Activated naive CD4-positive, alpha-beta T cell treated with anti-CD3 and anti-CD28 coated beads, Interleukin-2, amount 50 U/mL, for 24 hours (primary cell): Measurements from ENCODE around the gene NOC4L.
"Not testable (repeated sequence)": the region's sequence is repeated elsewhere in the genome, so short reads cannot be mapped to it uniquely, and the experiment has no call there.

ENCODE experiments used
- H3K27ac Mint-ChIP-seq: one replicate; pipeline ENCODE4 v1.8.0; 2021; ENCODE audit warnings: mild to moderate bottlenecking, mixed read lengths
- H3K27me3 Mint-ChIP-seq: one replicate; pipeline ENCODE4 v1.8.0; 2021; ENCODE audit warnings: mixed read lengths
- H3K36me3 Mint-ChIP-seq: one replicate; pipeline ENCODE4 v1.8.0; 2021; ENCODE audit warnings: mixed read lengths
- H3K4me1 Mint-ChIP-seq: one replicate; pipeline ENCODE4 v1.8.0; 2021; ENCODE audit warnings: mixed read lengths
- H3K4me3 Mint-ChIP-seq: one replicate; pipeline ENCODE4 v1.8.0; 2021; ENCODE audit warnings: mild to moderate bottlenecking, mixed read lengths
- H3K9me3 Mint-ChIP-seq: one replicate; pipeline ENCODE4 v1.8.0; 2021; ENCODE audit warnings: mixed read lengths

NOC4L gene

GRCh38 chr12:132133952-132134652 is 10.2 kb upstream of the NOC4L start:
- no peaks in the 10 kb centered on the region for H3K27me3 Mint-ChIP-seq
- H3K4me1 Mint-ChIP-seq = no peaks in the 10 kb centered on the region
- no peak overlapping the region for H3K27ac Mint-ChIP-seq

GRCh38 chr12:132134653-132135183 is 9.5 kb upstream of the NOC4L start:
- not testable (repeated sequence) for H3K27me3 Mint-ChIP-seq

More at GRCh38 chr12:132133952-132134652, 10.2 kb upstream of the NOC4L start:
- peaks cover 6% of the 10 kb centered on the region for H3K36me3 Mint-ChIP-seq
- no peak overlapping the region for H3K4me3 Mint-ChIP-seq
- H3K9me3 Mint-ChIP-seq = no peaks in the 10 kb centered on the region

GRCh38 chr12:132136226-132136625 is 8.0 kb upstream of the NOC4L start:
- H3K27me3 Mint-ChIP-seq, H3K4me1 Mint-ChIP-seq, H3K9me3 Mint-ChIP-seq, H3K4me3 Mint-ChIP-seq, H3K36me3 Mint-ChIP-seq: not testable (repeated sequence)
- peak overlapping the region; percentile 51 for H3K27ac Mint-ChIP-seq

More at GRCh38 chr12:132134653-132135183, 9.5 kb upstream of the NOC4L start:
- not testable (repeated sequence) for H3K27ac Mint-ChIP-seq, H3K4me3 Mint-ChIP-seq, H3K4me1 Mint-ChIP-seq, H3K9me3 Mint-ChIP-seq, H3K36me3 Mint-ChIP-seq

GRCh38 chr12:132137483-132138125 is 6.7 kb upstream of the NOC4L start:
- H3K27me3 Mint-ChIP-seq = no peaks in the 10 kb centered on the region
- no peak overlapping the region for H3K27ac Mint-ChIP-seq
- no peak overlapping the region for H3K4me3 Mint-ChIP-seq
- H3K36me3 Mint-ChIP-seq = peaks cover 3% of the 10 kb centered on the region
- H3K9me3 Mint-ChIP-seq = no peaks in the 10 kb centered on the region
- H3K4me1 Mint-ChIP-seq = peaks cover 6% of the 10 kb centered on the region

- Mint-ChIP-seq H3K27me3 (no peaks in the 10 kb centered on the region), H3K4me1 (peaks cover 11% of the 10 kb centered on the region), H3K4me3 (no peak overlapping the region), H3K27ac (no peak overlapping the region), H3K9me3 (no peaks in the 10 kb centered on the region), H3K36me3 (peaks cover 5% of the 10 kb centered on the region)
These were observed 5.1 kb upstream of the NOC4L start for GRCh38 chr12:132138941-132139871.

DNA sequence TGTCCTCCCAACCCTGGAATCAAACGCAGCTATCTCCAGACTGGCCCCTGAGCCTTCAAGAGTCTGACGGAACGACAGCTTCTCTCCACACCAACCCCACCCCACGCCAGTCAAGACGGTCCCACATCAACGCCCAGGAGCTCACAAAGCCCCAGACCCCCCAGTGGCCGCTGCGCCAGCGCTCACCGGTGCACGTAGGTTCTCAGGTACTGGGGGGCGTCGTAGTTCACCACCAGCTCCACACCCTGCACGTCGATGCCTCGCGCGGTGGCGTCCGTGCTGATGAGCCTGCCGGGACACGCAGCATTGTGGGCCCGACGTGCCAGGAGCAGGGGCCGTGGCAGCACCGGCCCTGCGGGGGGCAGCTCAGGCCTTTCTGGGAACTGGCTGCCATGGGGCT is 4.3 kb upstream of the NOC4L start:
- Mint-ChIP-seq H3K27ac (no peak overlapping the region), H3K4me1 (peaks cover 13% of the 10 kb centered on the region), H3K27me3 (no peaks in the 10 kb centered on the region), H3K9me3 (no peaks in the 10 kb centered on the region), H3K36me3 (peaks cover 5% of the 10 kb centered on the region), H3K4me3 (no peak overlapping the region)

- H3K36me3 Mint-ChIP-seq = peaks cover 5% of the 10 kb centered on the region
- no peaks in the 10 kb centered on the region for H3K27me3 Mint-ChIP-seq
- no peak overlapping the region for H3K27ac Mint-ChIP-seq
- H3K4me3 Mint-ChIP-seq = no peak overlapping the region
- no peaks in the 10 kb centered on the region for H3K9me3 Mint-ChIP-seq
- peaks cover 19% of the 10 kb centered on the region for H3K4me1 Mint-ChIP-seq
These were observed 3.8 kb upstream of the NOC4L start for GRCh38 chr12:132140501-132140900.

GRCh38 chr12:132140918-132141841 is 3.1 kb upstream of the NOC4L start:
- Mint-ChIP-seq H3K27me3 (no peaks in the 10 kb centered on the region), H3K36me3 (peaks cover 7% of the 10 kb centered on the region), H3K9me3 (no peaks in the 10 kb centered on the region), H3K4me1 (peaks cover 26% of the 10 kb centered on the region), H3K4me3 (no peak overlapping the region), H3K27ac (no peak overlapping the region)

GRCh38 chr12:132141976-132142678 is 2.1 kb upstream of the NOC4L start:
- no peaks in the 10 kb centered on the region for H3K27me3 Mint-ChIP-seq
- peaks cover 33% of the 10 kb centered on the region for H3K4me1 Mint-ChIP-seq
- H3K4me3 Mint-ChIP-seq = peak overlapping the region; percentile 96
- no peak overlapping the region for H3K27ac Mint-ChIP-seq
- H3K9me3 Mint-ChIP-seq = no peaks in the 10 kb centered on the region
- peaks cover 9% of the 10 kb centered on the region for H3K36me3 Mint-ChIP-seq

GRCh38 chr12:132142679-132143335 is 1.4 kb upstream of the NOC4L start:
- Mint-ChIP-seq H3K4me3 (peak overlapping the region; percentile 96), H3K36me3 (peaks cover 9% of the 10 kb centered on the region), H3K27me3 (no peaks in the 10 kb centered on the region), H3K27ac (peak overlapping the region; percentile 94), H3K9me3 (no peaks in the 10 kb centered on the region), H3K4me1 (peaks cover 33% of the 10 kb centered on the region)

- Mint-ChIP-seq H3K4me3 (peak overlapping the region; percentile 96), H3K4me1 (peaks cover 33% of the 10 kb centered on the region), H3K27me3 (no peaks in the 10 kb centered on the region), H3K9me3 (no peaks in the 10 kb centered on the region), H3K36me3 (peaks cover 6% of the 10 kb centered on the region), H3K27ac (peak overlapping the region; percentile 94)
These were observed 753 bp upstream of the NOC4L start for GRCh38 chr12:132143336-132144071.

- H3K36me3 Mint-ChIP-seq = peaks cover 6% of the 10 kb centered on the region
- peak overlapping the region; percentile 72 for H3K27ac Mint-ChIP-seq
- H3K27me3 Mint-ChIP-seq = no peaks in the 10 kb centered on the region
- peak overlapping the region; percentile 92 for H3K4me3 Mint-ChIP-seq
- H3K4me1 Mint-ChIP-seq = peaks cover 33% of the 10 kb centered on the region
- no peaks in the 10 kb centered on the region for H3K9me3 Mint-ChIP-seq
These were observed 532 bp downstream of the NOC4L start for GRCh38 chr12:132144810-132145168.

DNA sequence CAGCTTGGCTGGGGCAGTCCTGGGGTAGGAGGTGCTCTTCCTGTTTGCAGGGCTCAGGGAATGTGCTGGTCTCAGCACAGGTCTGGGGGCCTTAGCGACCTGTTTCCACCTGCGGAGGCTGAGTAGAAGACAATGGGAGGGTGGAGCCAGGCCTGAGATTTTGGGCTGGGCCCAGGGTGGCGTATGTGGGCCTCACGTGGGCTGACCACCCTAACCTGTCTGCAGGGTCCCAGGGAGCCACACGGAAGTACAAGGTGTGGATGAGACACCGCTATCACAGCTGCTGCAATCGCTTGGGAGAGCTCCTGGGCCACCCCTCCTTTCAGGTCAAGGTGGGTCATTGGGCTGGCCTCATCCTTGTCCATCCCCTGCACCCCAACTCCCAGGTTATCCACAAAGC is 1.1 kb downstream of the NOC4L start:
- Mint-ChIP-seq H3K9me3 (no peaks in the 10 kb centered on the region), H3K27me3 (no peaks in the 10 kb centered on the region), H3K36me3 (peaks cover 6% of the 10 kb centered on the region), H3K27ac (peak overlapping the region; percentile 72), H3K4me1 (peaks cover 33% of the 10 kb centered on the region), H3K4me3 (peak overlapping the region; percentile 92)
